H9 (cell line): ENCODE results near the gene SMCP. TPM values are rescaled to one million over a fixed set of nuclear protein-coding genes. Genes with fewer than 3 reads are reported as not detected.

Experiments
- DNase-seq: peaks from one replicate; pipeline ENCODE4 v3.0.0-alpha.2; 2017
- H2AFZ ChIP-seq: one replicate; pipeline ENCODE4 v1.6.1; 2013; ENCODE audit warnings: mild to moderate bottlenecking, low read length, control low read depth, moderate library complexity
- H2AK5ac ChIP-seq: 2 replicates; pipeline ENCODE4 v1.6.1; 2013; ENCODE audit warnings: low read length, control low read depth, mixed read lengths; ENCODE audit not compliant: insufficient read length
- H2BK120ac ChIP-seq: one replicate; pipeline ENCODE4 v1.6.1; 2013; ENCODE audit warnings: low read depth, mild to moderate bottlenecking, low read length, control low read depth, inconsistent platforms; ENCODE audit not compliant: poor library complexity, severe bottlenecking
- H2BK12ac ChIP-seq: 2 replicates; pipeline ENCODE4 v1.6.1; 2013; ENCODE audit warnings: low read length, control low read depth, mixed read lengths, low read depth; ENCODE audit not compliant: insufficient read length
- H2BK15ac ChIP-seq: 2 replicates; pipeline ENCODE4 v1.6.1; 2013; ENCODE audit warnings: low read depth, low read length, control low read depth
- H2BK20ac ChIP-seq: one replicate; pipeline ENCODE4 v1.6.1; 2013; ENCODE audit warnings: low read depth, mild to moderate bottlenecking, low read length, control low read depth, inconsistent platforms; ENCODE audit not compliant: poor library complexity, severe bottlenecking
- H2BK5ac ChIP-seq: 2 replicates; pipeline ENCODE4 v1.6.1; 2013; ENCODE audit warnings: low read length, control low read depth, mixed read lengths; ENCODE audit not compliant: insufficient read length
- H3K14ac ChIP-seq: 2 replicates; pipeline ENCODE4 v1.6.1; 2013; ENCODE audit warnings: low read length, control low read depth; ENCODE audit not compliant: insufficient read depth
- H3K18ac ChIP-seq: 2 replicates; pipeline ENCODE4 v1.6.1; 2013; ENCODE audit warnings: low read depth, mild to moderate bottlenecking, mixed read lengths, low read length, control low read depth; ENCODE audit not compliant: insufficient read length
- H3K23ac ChIP-seq: 2 replicates; pipeline ENCODE4 v1.6.1; 2013; ENCODE audit warnings: low read length, control low read depth, mixed read lengths, low read depth; ENCODE audit not compliant: insufficient read length
- H3K23me2 ChIP-seq: 2 replicates; pipeline ENCODE4 v1.6.1; 2013; ENCODE audit warnings: low read depth, mild to moderate bottlenecking, mixed read lengths, low read length, control low read depth; ENCODE audit not compliant: insufficient read length, poor library complexity, severe bottlenecking
- H3K27ac ChIP-seq: 2 replicates; pipeline ENCODE4 v1.5.1; 2013; ENCODE audit warnings: low read length, control low read depth, mixed read lengths, low read depth; ENCODE audit not compliant: insufficient read length
- H3K27me3 ChIP-seq: 2 replicates; pipeline ENCODE4 v1.6.1; 2013; ENCODE audit warnings: low read length, control low read depth, inconsistent platforms; ENCODE audit not compliant: insufficient read depth
- H3K4ac ChIP-seq: 2 replicates; pipeline ENCODE4 v1.6.1; 2013; ENCODE audit warnings: low read depth, mild to moderate bottlenecking, control low read depth, inconsistent platforms, low read length, moderate library complexity
- H3K4me1 ChIP-seq: 2 replicates; pipeline ENCODE4 v1.6.1; 2013; ENCODE audit warnings: low read length, control low read depth, inconsistent platforms; ENCODE audit not compliant: insufficient read depth
- H3K4me2 ChIP-seq: 2 replicates; pipeline ENCODE4 v1.6.1; 2013; ENCODE audit warnings: low read length, control low read depth, mixed read lengths; ENCODE audit not compliant: insufficient read length, insufficient read depth
- H3K56ac ChIP-seq: 2 replicates; pipeline ENCODE4 v1.6.1; 2013; ENCODE audit warnings: low read depth, mild to moderate bottlenecking, mixed read lengths, low read length, control low read depth; ENCODE audit not compliant: insufficient read length
- H3K79me1 ChIP-seq: 2 replicates; pipeline ENCODE4 v1.6.1; 2013; ENCODE audit warnings: low read depth, mild to moderate bottlenecking, moderate library complexity, low read length, control low read depth, inconsistent platforms; ENCODE audit not compliant: insufficient read depth, poor library complexity, severe bottlenecking
- H3K79me2 ChIP-seq: 2 replicates; pipeline ENCODE4 v1.6.1; 2013; ENCODE audit warnings: low read length, control low read depth, inconsistent platforms; ENCODE audit not compliant: insufficient read depth
- H3K9ac ChIP-seq: 2 replicates; pipeline ENCODE4 v1.6.1; 2013; ENCODE audit warnings: low read length, control low read depth, mixed read lengths; ENCODE audit not compliant: insufficient read length; ENCODE audit errors: extremely low read depth
- H3K9me3 ChIP-seq: one replicate; pipeline ENCODE4 v1.6.1; 2013; ENCODE audit warnings: low read depth, low read length, inconsistent platforms; ENCODE audit not compliant: control insufficient read depth
- H3T11ph ChIP-seq: one replicate; pipeline ENCODE4 v1.6.1; 2013; ENCODE audit warnings: mild to moderate bottlenecking, low read length, control low read depth, inconsistent platforms
- H4K20me1 ChIP-seq: one replicate; pipeline ENCODE4 v1.6.1; 2013; ENCODE audit not compliant: control insufficient read depth, insufficient read length, insufficient read depth
- H4K5ac ChIP-seq: 2 replicates; pipeline ENCODE4 v1.6.1; 2013; ENCODE audit warnings: low read depth, mild to moderate bottlenecking, mixed read lengths, low read length, control low read depth; ENCODE audit not compliant: insufficient read length
- H4K8ac ChIP-seq: replicated peaks from 2 replicates; pipeline ENCODE4 v1.6.1; 2013; ENCODE audit warnings: low read length, control low read depth, mixed read lengths, low read depth; ENCODE audit not compliant: insufficient read length
- H4K91ac ChIP-seq: 2 replicates; pipeline ENCODE4 v1.6.1; 2013; ENCODE audit warnings: low read depth, mild to moderate bottlenecking, moderate library complexity, mixed read lengths, low read length, control low read depth; ENCODE audit not compliant: insufficient read length
- H3K27ac Mint-ChIP-seq, 3 experiments: 2 replicates in 2 of 3; 3 replicates in 1 of 3; pipeline ENCODE4 v1.8.0; 2020 to 2021; ENCODE audit warnings: mixed read lengths in 3 of 3, mild to moderate bottlenecking in 1 of 3, moderate library complexity in 1 of 3
- H3K27me3 Mint-ChIP-seq: 2 replicates; pipeline ENCODE4 v1.8.0; 2021; ENCODE audit warnings: low read depth, mild to moderate bottlenecking, moderate library complexity, mixed read lengths
- H3K36me3 Mint-ChIP-seq, 3 experiments: 2 replicates in 2 of 3; 3 replicates in 1 of 3; pipeline ENCODE4 v1.8.0; 2020 to 2021; ENCODE audit warnings: low read depth in 3 of 3, mixed read lengths in 3 of 3; ENCODE audit not compliant: insufficient read depth in 1 of 3
- H3K4me1 Mint-ChIP-seq, 2 experiments: 2 replicates each; pipeline ENCODE4 v1.8.0; 2020; ENCODE audit warnings: mixed read lengths in 2 of 2
- H3K4me3 Mint-ChIP-seq, 2 experiments: 2 replicates in 1 of 2; 3 replicates in 1 of 2; pipeline ENCODE4 v1.8.0; 2020 to 2021; ENCODE audit warnings: mild to moderate bottlenecking in 2 of 2, mixed read lengths in 2 of 2, moderate library complexity in 1 of 2
- H3K9me3 Mint-ChIP-seq, 2 experiments: 2 replicates in 1 of 2; 3 replicates in 1 of 2; pipeline ENCODE4 v1.8.0; 2020; ENCODE audit warnings: mild to moderate bottlenecking in 2 of 2, mixed read lengths in 2 of 2, moderate library complexity in 1 of 2
- WGBS: extraction: QIAGEN DNeasy Blood & Tissue Kit; methylation state at CpG from one replicate; pipeline ENCODE4 v1.1.7; 2013; ENCODE audit warnings: missing lambda C conversion rate, low lambda C conversion rate, mixed read lengths; ENCODE audit not compliant: insufficient read length; ENCODE audit errors: extremely low coverage; 5-methylcytosine and 5-hydroxymethylcytosine counted together
- total RNA-seq: library from RNA; stranded (reverse); gene quantifications from 2 replicates; pipeline ENCODE4 v1.2.1, GENCODE V29; 2021
- TF ChIP-seq, protein P1 (sequence below): fragments of 200-600 bp; sonication (generic); conservative IDR thresholded peaks from 3 replicates; pipeline ENCODE4 v1.8.0; 2021; ENCODE audit warnings: antibody characterized with exemption, mild to moderate bottlenecking

Gene SMCP
- total RNA-seq, 1 experiment from 2014 or later: not detected

DNA sequence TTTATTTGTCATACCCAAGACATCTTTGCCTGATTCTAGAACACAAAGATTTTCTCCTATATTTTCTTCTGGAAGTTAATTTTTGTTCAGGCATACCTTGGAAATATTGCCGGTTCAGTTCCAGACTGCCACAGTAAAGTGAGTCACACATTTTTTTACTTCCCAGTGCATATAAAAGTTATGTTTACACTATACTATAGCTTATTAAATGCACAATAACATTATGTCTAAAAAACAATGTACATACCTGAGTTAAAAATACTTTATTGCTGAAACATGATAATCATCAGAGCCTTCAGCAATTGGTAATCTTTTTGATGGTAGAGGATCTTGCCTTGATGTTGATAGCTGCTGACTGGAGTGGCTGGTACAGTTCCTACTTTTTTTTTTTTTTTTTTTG lies 10.0 kb downstream of the SMCP start:
- H2AFZ ChIP-seq: no peak overlapping the region
- H3K18ac ChIP-seq: no peak overlapping the region
- H3K4ac ChIP-seq: no peak overlapping the region
- H2BK120ac ChIP-seq: no peak overlapping the region
- H3K9ac ChIP-seq: no peak overlapping the region
- Mint-ChIP-seq H3K9me3 (peaks cover 85% of the 10 kb centered on the region in 2 experiments), H3K27me3 (peaks cover 2% of the 10 kb centered on the region), H3K36me3 (peaks cover 0 to 15% (median 0%) of the 10 kb centered on the region in 3 experiments; a peak in 3 of 7 replicates), H3K4me1 (no peaks in the 10 kb centered on the region), H3K4me3 (no peak overlapping the region), H3K27ac (no peak overlapping the region)
- no peak overlapping the region for H2BK20ac ChIP-seq
- no peak for DNase-seq
- TF ChIP-seq, protein P1, sequence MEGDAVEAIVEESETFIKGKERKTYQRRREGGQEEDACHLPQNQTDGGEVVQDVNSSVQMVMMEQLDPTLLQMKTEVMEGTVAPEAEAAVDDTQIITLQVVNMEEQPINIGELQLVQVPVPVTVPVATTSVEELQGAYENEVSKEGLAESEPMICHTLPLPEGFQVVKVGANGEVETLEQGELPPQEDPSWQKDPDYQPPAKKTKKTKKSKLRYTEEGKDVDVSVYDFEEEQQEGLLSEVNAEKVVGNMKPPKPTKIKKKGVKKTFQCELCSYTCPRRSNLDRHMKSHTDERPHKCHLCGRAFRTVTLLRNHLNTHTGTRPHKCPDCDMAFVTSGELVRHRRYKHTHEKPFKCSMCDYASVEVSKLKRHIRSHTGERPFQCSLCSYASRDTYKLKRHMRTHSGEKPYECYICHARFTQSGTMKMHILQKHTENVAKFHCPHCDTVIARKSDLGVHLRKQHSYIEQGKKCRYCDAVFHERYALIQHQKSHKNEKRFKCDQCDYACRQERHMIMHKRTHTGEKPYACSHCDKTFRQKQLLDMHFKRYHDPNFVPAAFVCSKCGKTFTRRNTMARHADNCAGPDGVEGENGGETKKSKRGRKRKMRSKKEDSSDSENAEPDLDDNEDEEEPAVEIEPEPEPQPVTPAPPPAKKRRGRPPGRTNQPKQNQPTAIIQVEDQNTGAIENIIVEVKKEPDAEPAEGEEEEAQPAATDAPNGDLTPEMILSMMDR: no peak
- no peak overlapping the region for H3K56ac ChIP-seq
- H3K27me3 ChIP-seq: no peaks in the 10 kb centered on the region
- H2AK5ac ChIP-seq: no peak overlapping the region
- no peaks in the 10 kb centered on the region for H4K20me1 ChIP-seq
- no peaks in the 10 kb centered on the region for H3K23me2 ChIP-seq
- no peak overlapping the region for H4K8ac ChIP-seq
- H2BK12ac ChIP-seq: no peak overlapping the region
- no peak overlapping the region for H4K5ac ChIP-seq
- no peak overlapping the region for H3K14ac ChIP-seq
- no CpG with 5 or more reads among the region's 1 CpG for WGBS
- no peaks in the 10 kb centered on the region for H3K79me2 ChIP-seq
- H4K91ac ChIP-seq: no peak overlapping the region
- no peak overlapping the region for H3K23ac ChIP-seq
- no peaks in the 10 kb centered on the region for H3K4me1 ChIP-seq
- no peak overlapping the region for H2BK15ac ChIP-seq
- no peak overlapping the region for H2BK5ac ChIP-seq
- no peaks in the 10 kb centered on the region for H3K9me3 ChIP-seq
- H3K4me2 ChIP-seq: no peak overlapping the region
- no peaks in the 10 kb centered on the region for H3K79me1 ChIP-seq
- no peak overlapping the region for H3K27ac ChIP-seq
- no peak overlapping the region for H3T11ph ChIP-seq
